Right lobe of liver (tissue), 4 donors: Measurements from ENCODE around the gene ZCCHC17.

Experiments used
- POLR2A ChIP-seq: fragments of 450-650 bp; IDR thresholded peaks from one replicate; pipeline ENCODE4 v1.6.1; 2017; ENCODE audit warnings: antibody characterized with exemption, mild to moderate bottlenecking
- TF ChIP-seq, protein P1 (sequence below), 4 donors: fragments of 200-600 bp in 3 of 4; fragments of 450-650 bp in 1 of 4; IDR thresholded peaks; one replicate each; pipeline versions ENCODE4 v1.5.1 to v1.8.0; 2016 to 2022; ENCODE audit warnings: antibody characterized with exemption in 4 of 4, mild to moderate bottlenecking in 2 of 4
- donor health status: DM: no; HTN: no; CAD: no.
- donor health status: DM: no; HTN: no; CAD: no.
- donor health status: DM: no; HTN: yes; CAD: no.

DNA sequence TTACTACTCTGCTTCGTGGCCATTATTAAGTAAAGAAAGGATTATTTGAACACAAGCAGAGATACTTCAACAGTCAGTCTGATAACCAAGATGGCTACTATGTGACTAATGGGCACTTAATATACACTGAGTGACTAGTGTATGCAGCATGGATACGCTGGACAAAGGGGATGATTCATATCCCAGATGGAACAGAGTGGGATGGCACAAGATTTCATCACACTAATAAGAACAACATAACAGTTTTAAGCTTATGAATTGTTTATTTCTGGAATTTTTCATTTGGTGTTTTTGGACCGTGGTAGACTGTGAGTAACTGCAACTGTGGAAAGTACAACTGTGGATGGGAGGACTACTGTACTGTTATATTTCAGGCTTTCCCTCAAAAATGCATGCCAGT lies 9.4 kb downstream of the ZCCHC17 start:
- TF ChIP-seq, protein P1, sequence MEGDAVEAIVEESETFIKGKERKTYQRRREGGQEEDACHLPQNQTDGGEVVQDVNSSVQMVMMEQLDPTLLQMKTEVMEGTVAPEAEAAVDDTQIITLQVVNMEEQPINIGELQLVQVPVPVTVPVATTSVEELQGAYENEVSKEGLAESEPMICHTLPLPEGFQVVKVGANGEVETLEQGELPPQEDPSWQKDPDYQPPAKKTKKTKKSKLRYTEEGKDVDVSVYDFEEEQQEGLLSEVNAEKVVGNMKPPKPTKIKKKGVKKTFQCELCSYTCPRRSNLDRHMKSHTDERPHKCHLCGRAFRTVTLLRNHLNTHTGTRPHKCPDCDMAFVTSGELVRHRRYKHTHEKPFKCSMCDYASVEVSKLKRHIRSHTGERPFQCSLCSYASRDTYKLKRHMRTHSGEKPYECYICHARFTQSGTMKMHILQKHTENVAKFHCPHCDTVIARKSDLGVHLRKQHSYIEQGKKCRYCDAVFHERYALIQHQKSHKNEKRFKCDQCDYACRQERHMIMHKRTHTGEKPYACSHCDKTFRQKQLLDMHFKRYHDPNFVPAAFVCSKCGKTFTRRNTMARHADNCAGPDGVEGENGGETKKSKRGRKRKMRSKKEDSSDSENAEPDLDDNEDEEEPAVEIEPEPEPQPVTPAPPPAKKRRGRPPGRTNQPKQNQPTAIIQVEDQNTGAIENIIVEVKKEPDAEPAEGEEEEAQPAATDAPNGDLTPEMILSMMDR (IDR thresholded peaks at IDR 0.05) = no peak
- TF ChIP-seq POLR2A = no peak
